HepG2 (cell line): Measurements from ENCODE around the gene PLB1. TPM values are rescaled to one million over a fixed set of nuclear protein-coding genes. Genes with fewer than 3 reads are reported as not detected.

Source experiments
- ATAC-seq: fragments of 200-7000 bp; cut with Tn5 transposase; 3 replicates; pipeline ENCODE4 v1.9.1; 2020; ENCODE audit warnings: mild to moderate bottlenecking, moderate library complexity
- BruUV-seq: library from RNA; stranded (reverse); fragments of 400-500 nt; replicated peaks from 2 replicates; lab custom pipeline; 2021; lab: Mats Ljungman, UMichigan
- CTCF ChIA-PET: fragments of 300-600 bp; formaldehyde crosslinking; extraction: SDS; loops from one replicate; lab custom pipeline; 2021; ENCODE audit warnings: low total read pairs, inconsistent platforms, low intra/inter-chr PET ratio; lab: Yijun Ruan, JAX
- POLR2A ChIA-PET: fragments of 350-600 bp; sonication (Branson Sonifier 250); formaldehyde crosslinking; loops from one replicate; lab custom pipeline; 2020; ENCODE audit warnings: antibody characterized with exemption, inconsistent platforms; lab: Yijun Ruan, JAX
- DNase-seq: peaks from one replicate; pipeline ENCODE4 v3.0.0-alpha.2; 2015; ENCODE audit warnings: low spot score
- FAIRE-seq: peaks from 3 replicates; lab custom pipeline; 2011; peaks lifted over from hg19 to GRCh38; lab: Jason Lieb, UNC
- H2AFZ ChIP-seq: one replicate; pipeline ENCODE4 v1.6.1; 2011; ENCODE audit warnings: low read length, inconsistent platforms
- H3K27ac ChIP-seq: fragments of 300-600 bp; 3 replicates; pipeline ENCODE4 v1.8.0; 2011; ENCODE audit warnings: mixed run types, mild to moderate bottlenecking, mixed read lengths, low read length, inconsistent platforms; ENCODE audit not compliant: insufficient read depth; ENCODE audit errors: extremely low read length
- H3K27me3 ChIP-seq, 2 experiments: fragments of 200-600 bp in 1 of 2; 2 replicates in 1 of 2; 3 replicates in 1 of 2; pipeline versions ENCODE4 v1.6.0 to v1.8.0; 2011; ENCODE audit warnings: low read length in 2 of 2, mild to moderate bottlenecking in 2 of 2, moderate library complexity in 2 of 2, inconsistent platforms in 1 of 2; ENCODE audit not compliant: insufficient read depth in 2 of 2, control insufficient read depth in 1 of 2
- H3K36me3 ChIP-seq, 2 experiments: fragments of 200-600 bp in 1 of 2; replicated peaks in 1 of 2; 2 replicates in 1 of 2; 3 replicates in 1 of 2; pipeline versions ENCODE4 v1.5.1 to v1.8.0; 2011; ENCODE audit warnings: low read length in 2 of 2, inconsistent platforms in 1 of 2; ENCODE audit not compliant: insufficient read depth in 2 of 2, control insufficient read depth in 1 of 2
- H3K4me1 ChIP-seq: 2 replicates; pipeline ENCODE4 v1.5.1; 2012; ENCODE audit warnings: low read length, inconsistent platforms; ENCODE audit not compliant: insufficient read depth
- H3K4me2 ChIP-seq: 2 replicates; pipeline ENCODE4 v1.6.0; 2011; ENCODE audit warnings: low read depth, low read length, inconsistent platforms
- H3K4me3 ChIP-seq, 3 experiments: fragments of 200-600 bp in 1 of 3; sonication (generic), shearing (Covaris generic) in 1 of 3; replicated peaks in 1 of 3; 2 replicates each; pipeline ENCODE4 v1.5.1; 2011 to 2016; ENCODE audit warnings: low read length in 3 of 3, inconsistent platforms in 2 of 3, low read depth in 2 of 3, mild to moderate bottlenecking in 2 of 3, control low read depth in 1 of 3, mixed read lengths in 1 of 3; ENCODE audit not compliant: insufficient read depth in 1 of 3
- H3K79me2 ChIP-seq: one replicate; pipeline ENCODE4 v1.6.1; 2011; ENCODE audit warnings: low read length, inconsistent platforms; ENCODE audit not compliant: insufficient read depth
- H3K9ac ChIP-seq: 2 replicates; pipeline ENCODE4 v1.6.0; 2011; ENCODE audit warnings: mild to moderate bottlenecking, low read depth, low read length, inconsistent platforms; ENCODE audit not compliant: insufficient read depth
- H3K9me3 ChIP-seq: 2 replicates; pipeline ENCODE4 v1.5.1; 2012; ENCODE audit warnings: mild to moderate bottlenecking, low read length
- H4K20me1 ChIP-seq: 2 replicates; pipeline ENCODE4 v1.6.0; 2011; ENCODE audit warnings: inconsistent platforms, mild to moderate bottlenecking, low read length, moderate library complexity; ENCODE audit not compliant: insufficient read depth
- BORCS8-MEF2B ChIP-seq: sonication (generic); formaldehyde crosslinking; IDR thresholded peaks from 2 replicates; pipeline ENCODE4 v1.8.0; 2022; ENCODE audit warnings: mild to moderate bottlenecking, missing genetic modification reagents
- NR2F6 ChIP-seq, 2 experiments: IDR thresholded peaks; 2 replicates each; pipeline ENCODE4 v1.6.1; 2016; ENCODE audit warnings: antibody characterized with exemption in 1 of 2, mild to moderate bottlenecking in 1 of 2
- RARG ChIP-seq: sonication (generic); formaldehyde crosslinking; IDR thresholded peaks from 2 replicates; pipeline ENCODE4 v1.4.0; 2020; ENCODE audit warnings: low read depth, mild to moderate bottlenecking, missing genetic modification reagents
- SRSF4 ChIP-seq: fragments of 200-400 bp; formaldehyde crosslinking; IDR thresholded peaks from one replicate; pipeline ENCODE4 v1.6.1; 2018; ENCODE audit warnings: mild to moderate bottlenecking, low read depth, low read length, moderate library complexity; ENCODE audit not compliant: poor library complexity, severe bottlenecking
- ZFX ChIP-seq: sonication (generic); formaldehyde crosslinking; IDR thresholded peaks from 2 replicates; pipeline ENCODE4 v1.4.0; 2020; ENCODE audit warnings: mild to moderate bottlenecking, low read depth, missing genetic modification reagents, moderate library complexity
- ZIK1 ChIP-seq: sonication (generic); formaldehyde crosslinking; IDR thresholded peaks from 2 replicates; pipeline ENCODE4 v1.5.0; 2020; ENCODE audit warnings: mild to moderate bottlenecking, low read depth, missing genetic modification reagents, borderline replicate concordance
- ZMYM3 ChIP-seq: sonication (generic); formaldehyde crosslinking; IDR thresholded peaks from 2 replicates; pipeline ENCODE4 v1.5.1; 2020; ENCODE audit warnings: mild to moderate bottlenecking, missing genetic modification reagents
- ZNF101 ChIP-seq: sonication (generic); formaldehyde crosslinking; IDR thresholded peaks from 2 replicates; pipeline ENCODE4 v1.4.0; 2020; ENCODE audit warnings: mild to moderate bottlenecking, low read depth, missing genetic modification reagents, borderline replicate concordance
- ZNF235 ChIP-seq: sonication (generic); formaldehyde crosslinking; IDR thresholded peaks from 2 replicates; pipeline ENCODE4 v1.8.1; 2023; ENCODE audit warnings: mild to moderate bottlenecking, missing genetic modification reagents, borderline replicate concordance
- ZNF552 ChIP-seq: sonication (generic); formaldehyde crosslinking; IDR thresholded peaks from 2 replicates; pipeline ENCODE4 v1.9.0; 2022; ENCODE audit warnings: missing genetic modification reagents, mild to moderate bottlenecking, borderline replicate concordance
- ZNF576 ChIP-seq: sonication (generic); formaldehyde crosslinking; IDR thresholded peaks from 2 replicates; pipeline ENCODE4 v1.4.0; 2020; ENCODE audit warnings: mild to moderate bottlenecking, missing genetic modification reagents
- ZNF7 ChIP-seq: IDR thresholded peaks from 2 replicates; pipeline ENCODE4 v1.6.1; 2016; ENCODE audit warnings: missing biosample characterization, missing genetic modification reagents
- ZNF766 ChIP-seq: sonication (generic); formaldehyde crosslinking; IDR thresholded peaks from 2 replicates; pipeline ENCODE4 v1.5.0; 2020; ENCODE audit warnings: missing genetic modification reagents, borderline replicate concordance
- ZNF780A ChIP-seq: sonication (generic); formaldehyde crosslinking; IDR thresholded peaks from 2 replicates; pipeline ENCODE4 v1.8.0; 2022; ENCODE audit warnings: mild to moderate bottlenecking, missing genetic modification reagents, moderate library complexity
- WGBS: methylation state at CpG from one replicate; pipeline ENCODE4 v1.1.6; 2017; ENCODE audit warnings: low lambda C conversion rate; 5-methylcytosine and 5-hydroxymethylcytosine counted together
- in situ Hi-C: cut with HindIII; loops from 2 replicates; pipeline ENCODE4 v1.10.0; 2017; ENCODE audit warnings: low pct_unique_long_range_greater_than_20kb; ENCODE audit not compliant: extremely low pct_ligation_motif_present
- intact Hi-C: fragments of 100-400 bp; cut with micrococcal nuclease; formaldehyde crosslinking; loops from one replicate; pipeline ENCODE4 v1.10.0; 2022; ENCODE audit not compliant: unreplicated experiment
- polyA plus RNA-seq, 8 experiments: library from polyadenylated mRNA; depleted of rRNA in 3 of 8; stranded (reverse) in 7 of 8; unstranded in 1 of 8; fragments of >200 nt; fragmentation: Illumina TruSeq in 4 of 8; extraction: Trizol in 4 of 8; gene quantifications; 2 replicates each; pipeline versions ENCODE4 v1.2.1 to v1.2.3, GENCODE V29; 2011 to 2016; ENCODE audit warnings: low read depth in 4 of 8, missing spikeins in 1 of 8, mixed read lengths in 1 of 8; ENCODE audit not compliant: insufficient read depth in 1 of 8
- total RNA-seq, 5 experiments: library from RNA; depleted of rRNA; stranded (reverse); fragments of >200 nt; fragmentation: Illumina TruSeq; extraction: Trizol; gene quantifications; 2 replicates each; pipeline ENCODE4 v1.2.3, GENCODE V29; 2016; ENCODE audit warnings: low read depth in 1 of 5
- TF ChIP-seq, protein P1 (sequence below): sonication (generic); formaldehyde crosslinking; IDR thresholded peaks from 2 replicates; pipeline ENCODE4 v1.9.0; 2022; ENCODE audit warnings: missing genetic modification reagents, mild to moderate bottlenecking, borderline replicate concordance
- TF ChIP-seq, protein P2 (sequence below): sonication (generic); formaldehyde crosslinking; conservative IDR thresholded peaks from 2 replicates; pipeline ENCODE4 v1.4.0; 2020; ENCODE audit warnings: mild to moderate bottlenecking, missing genetic modification reagents, moderate library complexity
- TF ChIP-seq, protein P3 (sequence below): sonication (generic); formaldehyde crosslinking; IDR thresholded peaks from 2 replicates; pipeline ENCODE4 v1.8.0; 2022; ENCODE audit warnings: mild to moderate bottlenecking, missing genetic modification reagents, moderate library complexity
- TF ChIP-seq, protein P4 (sequence below): sonication (generic); formaldehyde crosslinking; IDR thresholded peaks from 2 replicates; pipeline ENCODE4 v1.4.0; 2020; ENCODE audit warnings: missing genetic modification reagents

Gene PLB1
- total and polyA plus RNA-seq, 2 of the 13 experiments (the other 11 are each of a cell fraction or from before 2014, with no cell fraction given) = 0.20 to 1.8 TPM

GRCh38 chr2:28534817-28535216 is 39.0 kb downstream of the PLB1 start:
- H3K79me2 ChIP-seq = no peaks in the 10 kb centered on the region
- no peak overlapping the region for H3K4me2 ChIP-seq
- peaks cover 0 to 26% of the 10 kb centered on the region in 2 experiments; a peak in 3 of 5 replicates for H3K27me3 ChIP-seq
- ATAC-seq (no peak), DNase-seq (no peak), FAIRE-seq (no peak)
- BruUV-seq = no TSS peak
- intact Hi-C loops = no loop called here
- H3K27ac ChIP-seq = no peak overlapping the region
- no peaks in the 10 kb centered on the region for H3K4me1 ChIP-seq
- in situ Hi-C loops = no loop called here
- no peak overlapping the region for H2AFZ ChIP-seq
- no peaks in the 10 kb centered on the region for H3K36me3 ChIP-seq
- CTCF ChIA-PET = no interaction called here
- POLR2A ChIA-PET = no interaction called here
- no peak overlapping the region for H3K9ac ChIP-seq
- H3K4me3 ChIP-seq = no peak overlapping the region
- WGBS = 72% methylated on average over 2 of the region's 2 CpGs
- H4K20me1 ChIP-seq = no peaks in the 10 kb centered on the region
- H3K9me3 ChIP-seq = no peaks in the 10 kb centered on the region
- TF ChIP-seq SRSF4 (no peak), ZNF576 (CRISPR knock-in tag) (no peak), ZNF101 (no peak), RARG (CRISPR knock-in tag) (no peak), ZNF780A (CRISPR knock-in tag) (no peak), ZNF552 (no peak), BORCS8-MEF2B (no peak), ZIK1 (no peak), ZNF7 (no peak), ZFX (no peak), ZNF235 (CRISPR knock-in tag) (no peak), ZNF766 (no peak), NR2F6 (IDR thresholded peaks at IDR 0.05) (no peak), NR2F6 (CRISPR knock-in tag; IDR thresholded peaks at IDR 0.05) (no peak), ZMYM3 (CRISPR knock-in tag) (no peak)
- TF ChIP-seq, protein P1, sequence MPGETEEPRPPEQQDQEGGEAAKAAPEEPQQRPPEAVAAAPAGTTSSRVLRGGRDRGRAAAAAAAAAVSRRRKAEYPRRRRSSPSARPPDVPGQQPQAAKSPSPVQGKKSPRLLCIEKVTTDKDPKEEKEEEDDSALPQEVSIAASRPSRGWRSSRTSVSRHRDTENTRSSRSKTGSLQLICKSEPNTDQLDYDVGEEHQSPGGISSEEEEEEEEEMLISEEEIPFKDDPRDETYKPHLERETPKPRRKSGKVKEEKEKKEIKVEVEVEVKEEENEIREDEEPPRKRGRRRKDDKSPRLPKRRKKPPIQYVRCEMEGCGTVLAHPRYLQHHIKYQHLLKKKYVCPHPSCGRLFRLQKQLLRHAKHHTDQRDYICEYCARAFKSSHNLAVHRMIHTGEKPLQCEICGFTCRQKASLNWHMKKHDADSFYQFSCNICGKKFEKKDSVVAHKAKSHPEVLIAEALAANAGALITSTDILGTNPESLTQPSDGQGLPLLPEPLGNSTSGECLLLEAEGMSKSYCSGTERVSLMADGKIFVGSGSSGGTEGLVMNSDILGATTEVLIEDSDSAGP (CRISPR knock-in tag) = no peak
- TF ChIP-seq, protein P2, sequence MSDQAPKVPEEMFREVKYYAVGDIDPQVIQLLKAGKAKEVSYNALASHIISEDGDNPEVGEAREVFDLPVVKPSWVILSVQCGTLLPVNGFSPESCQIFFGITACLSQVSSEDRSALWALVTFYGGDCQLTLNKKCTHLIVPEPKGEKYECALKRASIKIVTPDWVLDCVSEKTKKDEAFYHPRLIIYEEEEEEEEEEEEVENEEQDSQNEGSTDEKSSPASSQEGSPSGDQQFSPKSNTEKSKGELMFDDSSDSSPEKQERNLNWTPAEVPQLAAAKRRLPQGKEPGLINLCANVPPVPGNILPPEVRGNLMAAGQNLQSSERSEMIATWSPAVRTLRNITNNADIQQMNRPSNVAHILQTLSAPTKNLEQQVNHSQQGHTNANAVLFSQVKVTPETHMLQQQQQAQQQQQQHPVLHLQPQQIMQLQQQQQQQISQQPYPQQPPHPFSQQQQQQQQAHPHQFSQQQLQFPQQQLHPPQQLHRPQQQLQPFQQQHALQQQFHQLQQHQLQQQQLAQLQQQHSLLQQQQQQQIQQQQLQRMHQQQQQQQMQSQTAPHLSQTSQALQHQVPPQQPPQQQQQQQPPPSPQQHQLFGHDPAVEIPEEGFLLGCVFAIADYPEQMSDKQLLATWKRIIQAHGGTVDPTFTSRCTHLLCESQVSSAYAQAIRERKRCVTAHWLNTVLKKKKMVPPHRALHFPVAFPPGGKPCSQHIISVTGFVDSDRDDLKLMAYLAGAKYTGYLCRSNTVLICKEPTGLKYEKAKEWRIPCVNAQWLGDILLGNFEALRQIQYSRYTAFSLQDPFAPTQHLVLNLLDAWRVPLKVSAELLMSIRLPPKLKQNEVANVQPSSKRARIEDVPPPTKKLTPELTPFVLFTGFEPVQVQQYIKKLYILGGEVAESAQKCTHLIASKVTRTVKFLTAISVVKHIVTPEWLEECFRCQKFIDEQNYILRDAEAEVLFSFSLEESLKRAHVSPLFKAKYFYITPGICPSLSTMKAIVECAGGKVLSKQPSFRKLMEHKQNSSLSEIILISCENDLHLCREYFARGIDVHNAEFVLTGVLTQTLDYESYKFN = no peak
- TF ChIP-seq, protein P3, sequence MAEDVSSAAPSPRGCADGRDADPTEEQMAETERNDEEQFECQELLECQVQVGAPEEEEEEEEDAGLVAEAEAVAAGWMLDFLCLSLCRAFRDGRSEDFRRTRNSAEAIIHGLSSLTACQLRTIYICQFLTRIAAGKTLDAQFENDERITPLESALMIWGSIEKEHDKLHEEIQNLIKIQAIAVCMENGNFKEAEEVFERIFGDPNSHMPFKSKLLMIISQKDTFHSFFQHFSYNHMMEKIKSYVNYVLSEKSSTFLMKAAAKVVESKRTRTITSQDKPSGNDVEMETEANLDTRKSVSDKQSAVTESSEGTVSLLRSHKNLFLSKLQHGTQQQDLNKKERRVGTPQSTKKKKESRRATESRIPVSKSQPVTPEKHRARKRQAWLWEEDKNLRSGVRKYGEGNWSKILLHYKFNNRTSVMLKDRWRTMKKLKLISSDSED (CRISPR knock-in tag) = no peak
- TF ChIP-seq, protein P4, sequence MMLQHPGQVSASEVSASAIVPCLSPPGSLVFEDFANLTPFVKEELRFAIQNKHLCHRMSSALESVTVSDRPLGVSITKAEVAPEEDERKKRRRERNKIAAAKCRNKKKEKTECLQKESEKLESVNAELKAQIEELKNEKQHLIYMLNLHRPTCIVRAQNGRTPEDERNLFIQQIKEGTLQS (CRISPR knock-in tag) = no peak
